GM19455 (cell line): Measurements from ENCODE around the gene PLCH1.
"Not testable (repeated sequence)": the region's sequence is repeated elsewhere in the genome, so short reads cannot be mapped to it uniquely, and the experiment has no call there.

Experiments
- ATAC-seq: cut with Tn5 transposase; IDR thresholded peaks from one replicate; pipeline ENCODE4 v1.9.1; 2021; ENCODE audit not compliant: unreplicated experiment

Gene PLCH1

DNA sequence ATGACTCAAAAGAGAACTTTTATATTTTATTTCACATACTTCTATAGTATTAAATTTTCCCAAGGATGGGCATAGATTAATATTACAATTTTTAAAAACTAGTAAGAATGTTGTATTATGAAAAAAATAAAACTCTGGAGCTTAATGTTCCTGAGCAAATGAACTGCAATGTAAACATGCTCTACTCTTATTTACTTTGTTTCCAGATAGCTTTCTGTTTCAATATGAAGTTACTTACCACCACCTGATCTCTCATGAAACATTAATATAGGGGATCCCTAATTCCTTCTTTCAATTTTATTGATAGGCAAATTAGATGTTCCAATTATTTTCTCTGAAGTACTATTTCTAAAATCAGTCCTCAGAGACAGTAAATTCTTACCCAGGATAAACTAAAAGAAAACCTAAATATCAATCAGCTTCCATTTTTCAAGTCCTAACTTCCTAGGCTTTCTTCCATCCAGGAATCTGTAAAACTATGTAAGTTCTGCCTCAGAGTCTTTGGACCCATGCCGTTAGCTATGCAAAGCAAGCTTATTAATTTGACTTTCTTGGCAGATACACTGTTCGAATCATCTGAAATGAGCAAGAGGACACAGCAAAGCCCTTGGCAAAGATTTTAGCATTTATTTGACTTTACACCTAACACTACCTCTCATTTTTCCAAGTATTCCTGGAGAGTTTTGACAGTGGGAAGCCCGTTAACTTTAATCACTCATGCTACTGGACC lies 93.2 kb downstream of the PLCH1 start:
- ATAC-seq = no peak

DNA sequence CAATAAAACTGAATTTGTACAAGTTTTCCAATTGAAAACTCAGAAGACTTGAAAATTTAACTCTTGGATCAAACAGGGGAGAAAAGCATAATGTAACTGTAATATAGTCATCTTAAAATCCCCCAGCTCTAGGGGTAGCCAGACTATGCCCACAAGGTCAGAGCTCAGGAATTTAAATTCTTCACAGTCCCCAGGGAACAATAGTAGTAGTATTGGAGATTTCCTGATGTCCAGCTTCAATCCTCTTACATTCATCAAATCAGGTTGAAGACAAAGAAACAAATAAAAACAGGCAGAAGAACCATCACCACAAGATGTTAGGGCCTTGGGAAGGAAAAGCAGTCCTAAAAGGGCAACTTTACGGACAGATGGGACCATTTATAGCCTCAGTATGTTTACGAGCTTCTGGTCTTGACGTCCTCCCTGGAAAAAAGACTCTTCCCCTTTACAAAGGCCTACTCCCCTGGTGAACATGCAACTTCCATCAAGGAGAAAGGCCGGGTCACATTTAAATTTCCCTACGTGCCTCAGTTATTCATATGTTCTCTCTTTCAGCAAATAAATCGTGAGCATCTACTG lies 96.8 kb downstream of the PLCH1 start:
- ATAC-seq = no peak

DNA sequence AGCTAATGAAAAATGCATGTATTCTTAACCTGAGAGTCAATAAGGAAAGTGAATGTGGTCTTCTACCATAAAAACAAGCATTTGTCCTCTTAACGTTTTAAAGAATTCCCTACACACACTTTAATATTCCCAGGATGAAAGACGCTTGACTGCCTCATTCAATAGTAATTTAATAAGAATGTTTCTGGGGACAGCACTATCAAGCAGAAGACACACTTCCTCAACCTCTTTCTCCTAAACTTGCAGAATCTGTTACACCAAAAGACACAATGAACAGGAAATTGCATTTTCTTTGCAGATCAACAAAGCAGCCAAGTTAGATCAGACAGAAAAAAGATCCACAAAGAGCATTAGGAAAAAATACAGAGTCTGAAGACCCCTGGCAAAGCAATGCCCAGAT lies 97.7 kb downstream of the PLCH1 start:
- no peak for ATAC-seq

DNA sequence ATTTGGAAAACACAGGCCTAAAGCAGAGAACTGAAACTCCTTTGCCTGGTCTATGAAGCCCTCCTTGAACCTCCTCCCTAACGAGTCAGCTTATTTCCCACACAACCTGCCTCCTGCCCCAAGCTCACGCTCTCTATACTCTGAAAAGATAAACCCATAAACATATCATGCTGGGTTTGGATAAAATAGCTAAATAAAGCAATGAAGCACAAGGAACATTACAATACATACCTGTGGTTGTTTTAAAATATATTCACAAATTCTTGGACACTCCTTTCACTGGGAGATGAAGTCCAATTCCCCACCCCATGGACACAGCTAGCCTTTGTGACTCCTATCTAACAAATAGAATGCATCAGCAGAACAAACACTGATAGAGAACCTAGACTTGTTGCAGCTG lies 98.2 kb downstream of the PLCH1 start:
- ATAC-seq = no peak

DNA sequence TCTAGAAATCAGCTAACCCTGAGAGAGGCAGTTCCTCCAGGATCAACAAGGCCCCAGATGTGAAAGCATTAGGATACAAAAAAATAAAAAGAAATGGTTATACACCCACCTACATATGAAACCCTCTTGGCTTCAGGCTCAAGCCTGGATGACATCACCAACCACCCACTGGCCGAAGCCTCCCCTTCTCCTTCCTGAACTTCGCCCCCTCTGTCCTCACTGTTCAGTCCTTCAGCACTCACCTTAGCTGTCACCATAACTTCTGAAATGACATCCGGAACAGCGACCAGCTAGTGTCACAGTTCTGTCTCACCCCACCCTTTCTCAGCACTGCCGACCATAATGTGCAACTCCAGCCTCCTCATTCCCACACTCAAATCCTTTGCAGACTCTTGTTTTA lies 98.7 kb downstream of the PLCH1 start:
- ATAC-seq = no peak

DNA sequence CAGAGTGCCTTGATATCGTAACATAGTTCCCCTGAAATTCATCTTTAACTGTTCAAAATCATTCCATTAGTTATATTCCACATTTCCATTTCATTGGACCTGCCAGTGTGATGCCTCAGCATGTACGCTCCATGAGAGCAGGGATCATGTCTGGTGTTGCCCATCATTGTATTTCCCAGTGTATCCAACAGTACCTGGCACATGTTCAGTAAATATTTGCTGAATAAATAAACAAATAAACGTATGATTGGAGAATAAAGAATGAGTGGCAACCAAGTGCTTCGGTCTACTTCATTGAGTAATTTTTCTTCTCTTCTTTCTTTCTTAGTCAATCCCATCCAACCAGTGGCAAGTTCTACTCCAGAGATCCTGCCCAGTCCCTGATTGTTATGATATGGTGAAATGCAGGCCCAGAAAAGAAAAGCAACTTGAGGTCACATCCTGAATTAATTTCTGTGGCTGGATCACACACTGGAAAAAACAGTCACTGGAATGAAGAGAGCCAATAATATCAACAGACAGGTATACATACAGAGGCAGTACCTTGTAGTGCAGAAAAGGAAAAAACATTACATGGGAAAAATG lies 101.2 kb downstream of the PLCH1 start:
- no peak for ATAC-seq

DNA sequence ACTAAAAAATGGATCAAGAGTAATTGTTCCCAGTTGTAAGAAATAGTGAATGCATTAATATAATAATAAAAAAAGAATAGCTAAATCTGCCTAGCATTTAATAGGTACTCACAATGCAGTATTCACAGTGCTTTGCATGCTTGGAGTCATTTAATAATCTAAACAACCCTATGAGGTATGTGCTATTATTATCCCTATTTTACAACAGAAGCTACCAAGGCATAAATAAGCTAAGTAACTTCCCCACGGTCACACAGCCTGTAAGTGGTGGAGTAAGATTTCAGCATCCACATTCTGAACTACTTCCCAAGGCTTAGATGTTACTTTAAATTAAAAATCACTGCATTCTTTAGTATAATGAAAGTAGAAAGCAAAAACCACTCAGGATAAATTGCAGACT lies 102.9 kb downstream of the PLCH1 start:
- no peak for ATAC-seq

DNA sequence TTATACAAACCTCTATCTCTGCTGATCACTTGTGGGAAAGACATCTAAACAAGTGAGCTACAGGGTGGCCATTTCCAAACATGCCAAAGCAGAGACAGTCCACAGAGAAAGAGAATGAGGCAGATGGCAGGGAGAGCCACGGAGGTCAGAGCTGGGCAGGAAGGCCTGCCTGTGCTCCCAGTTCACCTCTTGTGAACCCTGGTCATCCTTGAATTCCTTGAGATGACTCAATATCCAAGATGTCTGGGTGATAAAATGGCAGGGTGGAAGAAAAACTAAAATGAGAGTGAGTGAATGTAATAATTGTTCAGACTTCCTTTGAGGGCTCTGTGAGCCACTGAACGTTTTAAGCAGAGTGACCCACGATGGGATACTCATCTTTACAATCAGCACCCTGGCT lies 104.8 kb downstream of the PLCH1 start:
- ATAC-seq = no peak

DNA sequence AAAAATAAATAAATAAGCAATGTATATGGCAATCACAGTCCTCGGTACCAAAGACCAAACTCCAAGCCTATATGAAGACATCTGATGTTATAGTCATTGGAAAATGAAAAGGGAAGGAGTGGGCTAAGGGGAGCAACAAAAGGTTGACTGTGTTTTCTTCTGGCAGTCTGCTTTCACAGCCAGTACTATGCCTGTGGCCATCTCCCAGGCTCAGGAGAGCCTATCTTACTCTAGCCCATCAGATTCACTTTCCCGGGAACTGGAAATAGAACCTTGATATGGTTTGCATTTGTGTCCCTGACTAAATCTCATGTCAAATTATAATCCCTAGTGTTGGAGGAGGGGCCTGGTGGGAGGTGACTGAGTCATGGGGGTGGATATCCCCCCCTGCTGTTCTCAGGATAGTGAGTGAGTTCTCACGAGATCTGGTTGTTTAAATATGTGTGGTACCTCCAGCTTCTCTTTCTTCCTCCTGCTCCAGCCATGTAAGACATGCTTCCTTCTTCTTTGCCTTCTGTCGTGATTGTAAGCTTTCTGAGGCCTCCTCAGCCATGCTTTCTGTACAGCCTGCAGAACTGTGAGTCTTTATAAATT lies 105.3 kb downstream of the PLCH1 start:
- ATAC-seq = no peak

DNA sequence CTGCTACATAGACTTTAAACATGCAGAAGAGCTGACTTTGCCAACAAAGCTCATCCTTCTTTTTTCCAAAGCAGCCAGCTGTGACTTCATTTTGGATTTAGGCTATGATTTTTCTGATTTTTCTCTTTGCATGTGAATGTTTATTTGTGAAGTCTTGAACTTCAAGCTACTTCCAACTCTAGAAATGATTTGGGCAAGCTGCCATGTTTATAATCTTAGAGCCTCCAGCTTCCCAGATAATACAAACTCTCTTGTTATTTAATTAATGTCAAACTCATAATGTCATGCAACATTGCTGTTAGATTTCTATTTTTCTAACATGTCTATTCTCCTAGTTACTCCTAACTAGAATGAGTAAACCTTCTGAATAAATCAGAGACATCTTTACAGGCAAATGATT lies 106.4 kb downstream of the PLCH1 start:
- ATAC-seq = not testable (repeated sequence)

DNA sequence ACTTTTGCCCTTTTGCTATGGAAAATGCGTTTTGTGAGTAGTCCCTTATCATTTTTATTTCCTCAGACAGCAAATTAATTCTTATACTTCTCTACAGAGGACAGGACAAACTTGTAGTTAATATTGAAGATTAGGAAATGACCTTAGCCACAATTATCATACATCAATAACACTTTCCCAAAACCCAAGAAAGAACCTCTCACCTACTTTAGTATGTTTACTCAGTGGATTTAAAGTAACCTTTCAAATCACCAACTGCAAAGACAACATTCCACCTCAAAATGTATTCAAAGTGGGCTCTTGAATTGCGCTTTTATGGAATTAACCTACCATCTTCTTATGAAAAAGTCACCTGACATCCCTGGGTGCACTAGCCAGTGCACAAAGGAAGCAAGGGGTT lies 107.3 kb downstream of the PLCH1 start:
- ATAC-seq = no peak

DNA sequence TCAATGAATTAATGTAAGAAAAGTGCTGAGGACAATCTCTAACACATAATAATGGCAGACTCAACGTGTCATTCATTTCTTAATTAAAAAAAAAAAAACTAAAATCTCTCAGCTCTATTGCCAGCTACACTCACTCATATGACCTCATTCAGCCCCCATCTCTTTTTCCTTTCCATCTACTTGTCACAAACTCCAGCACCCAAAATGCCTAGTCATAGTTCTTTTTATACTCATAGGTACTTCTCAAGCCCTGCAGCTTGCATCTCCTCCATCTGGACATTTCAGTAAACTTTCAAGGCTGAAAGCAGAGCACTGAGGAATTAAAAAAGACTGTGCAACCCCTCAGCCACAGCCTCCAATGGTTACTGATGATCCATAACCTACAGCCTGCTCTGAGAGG lies 109.8 kb downstream of the PLCH1 start:
- no peak for ATAC-seq

DNA sequence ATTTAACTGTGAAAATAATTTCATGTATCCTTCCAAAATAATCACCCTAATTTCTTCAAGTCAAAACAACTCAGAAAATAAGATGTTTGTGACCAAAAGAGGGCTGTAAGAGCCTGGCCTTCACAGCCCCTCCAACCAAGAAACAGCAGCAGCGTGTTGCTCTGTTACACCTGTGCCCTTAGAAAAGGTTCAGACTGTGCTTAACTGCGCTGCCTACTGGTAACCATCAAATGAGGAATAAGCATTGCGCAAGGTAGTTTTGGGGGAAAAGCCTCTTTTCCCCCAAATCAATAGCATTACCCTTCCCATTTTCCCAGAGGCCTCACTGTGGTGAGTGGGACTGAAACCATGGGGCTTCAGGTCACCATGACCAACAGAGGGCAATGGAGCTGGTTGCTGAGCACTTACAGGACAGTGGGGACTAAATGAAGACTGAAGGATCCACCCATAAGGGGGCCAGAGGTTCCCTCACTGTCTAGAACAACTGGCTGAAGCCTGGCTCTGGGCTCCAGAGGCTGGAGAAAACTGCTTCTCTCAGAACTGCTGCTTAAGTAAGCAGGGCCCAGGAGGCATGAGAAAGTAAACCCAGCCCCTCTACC lies 110.7 kb downstream of the PLCH1 start:
- no peak for ATAC-seq

DNA sequence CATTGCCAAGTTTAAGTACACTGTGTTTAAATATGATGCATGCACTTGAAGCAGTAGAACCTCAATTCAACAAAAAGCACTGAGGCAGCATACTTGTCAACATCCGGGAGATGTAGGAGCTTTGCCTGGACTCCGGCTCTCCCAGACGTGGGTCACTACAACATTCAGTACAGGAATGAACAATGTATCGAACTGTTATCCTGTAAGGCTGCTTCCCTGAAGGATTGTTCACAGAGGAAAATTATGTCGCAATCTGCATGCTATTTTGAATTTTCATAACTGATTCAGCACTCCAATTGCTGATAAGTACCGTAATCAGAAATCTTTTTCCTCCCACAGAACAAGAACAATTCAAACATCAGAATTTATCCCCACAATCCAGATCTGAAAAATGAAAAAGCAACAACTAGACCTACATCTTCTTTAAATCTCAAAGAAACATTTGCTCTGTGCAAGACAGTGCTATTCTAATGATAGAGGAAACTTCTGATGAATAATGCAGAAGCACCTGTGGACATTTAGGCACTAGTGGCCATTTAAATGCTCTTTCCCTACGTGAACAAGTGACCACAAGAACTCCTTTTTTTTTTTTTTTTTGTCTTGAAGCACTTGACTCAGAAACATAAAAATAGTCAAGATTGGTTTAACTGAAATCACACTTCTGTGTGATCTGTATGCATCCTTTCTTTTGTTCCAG lies 113.4 kb downstream of the PLCH1 start:
- ATAC-seq = no peak

DNA sequence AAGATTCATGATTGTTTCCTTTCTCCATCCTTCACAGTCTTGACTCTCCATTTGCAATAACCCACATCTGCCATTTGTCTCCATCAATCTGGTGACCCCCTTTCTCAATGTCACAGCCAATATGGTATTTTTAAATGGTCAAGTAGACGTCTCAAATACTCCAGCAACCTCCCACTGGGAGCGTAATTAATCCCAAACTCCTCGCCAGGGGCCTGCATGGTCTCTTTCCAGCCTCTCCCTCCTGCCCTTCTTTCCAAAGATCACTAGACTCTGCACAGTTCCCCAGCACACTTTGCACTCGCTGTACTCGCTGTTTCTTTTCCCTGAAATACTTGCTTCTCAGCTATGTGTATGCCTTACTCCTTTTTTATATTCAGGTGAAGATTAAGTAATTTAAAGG lies 115.3 kb downstream of the PLCH1 start:
- no peak for ATAC-seq

DNA sequence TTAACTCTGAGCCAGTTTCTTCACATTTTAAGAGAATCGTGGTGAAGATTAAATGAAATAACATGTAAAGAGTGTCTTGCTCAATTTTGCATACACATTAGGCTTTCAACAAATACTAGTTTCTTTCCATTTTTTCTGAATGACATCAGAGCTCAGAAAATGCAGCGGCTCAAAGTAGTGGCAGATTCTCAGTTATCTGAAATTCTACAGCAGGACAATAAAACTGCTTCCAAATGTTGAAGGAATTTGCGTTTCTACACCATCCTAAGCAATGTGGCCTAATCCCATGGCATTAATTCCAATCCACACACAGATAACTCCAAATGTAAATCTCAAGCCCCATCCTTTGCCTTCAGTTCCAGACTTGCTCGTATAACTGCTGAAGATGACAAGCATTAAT lies 115.8 kb downstream of the PLCH1 start:
- no peak for ATAC-seq

DNA sequence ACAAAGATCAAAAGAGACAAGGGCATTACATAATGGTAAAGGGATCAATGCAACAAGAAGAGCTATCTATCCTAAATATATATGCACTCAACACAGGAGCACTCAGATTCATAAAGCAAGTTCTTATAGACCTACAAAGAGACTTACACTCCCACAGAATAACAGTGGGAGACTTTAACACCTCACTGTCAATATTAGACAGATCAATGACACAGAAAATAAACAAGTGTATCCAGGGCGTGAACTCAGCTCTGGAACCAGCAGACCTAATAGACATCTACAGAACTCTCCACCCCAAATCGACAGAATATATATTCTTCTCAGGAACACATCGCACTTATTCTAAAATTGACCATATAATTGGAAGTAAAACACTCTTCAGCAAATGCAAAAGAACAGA lies 122.2 kb downstream of the PLCH1 start:
- ATAC-seq = not testable (repeated sequence)

DNA sequence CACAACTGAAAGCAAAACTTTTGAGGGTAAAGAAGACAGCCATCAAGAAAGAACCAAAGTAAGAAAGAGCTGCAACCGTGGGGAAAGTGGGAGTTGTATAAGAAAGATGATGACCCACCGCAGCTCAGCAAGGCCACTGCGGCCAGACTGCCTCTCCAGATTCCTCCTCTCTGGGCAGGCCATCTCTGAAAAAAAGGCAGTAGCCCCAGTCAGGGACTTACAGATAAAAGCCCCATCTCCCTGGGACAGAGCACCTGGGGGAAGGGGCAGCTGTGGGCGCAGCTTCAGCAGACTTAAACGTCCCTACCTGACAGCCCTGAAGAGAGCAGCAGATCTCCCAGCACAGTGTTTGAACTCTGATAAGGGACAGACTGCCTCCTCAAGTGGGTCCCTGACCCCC lies 124.3 kb downstream of the PLCH1 start:
- not testable (repeated sequence) for ATAC-seq

DNA sequence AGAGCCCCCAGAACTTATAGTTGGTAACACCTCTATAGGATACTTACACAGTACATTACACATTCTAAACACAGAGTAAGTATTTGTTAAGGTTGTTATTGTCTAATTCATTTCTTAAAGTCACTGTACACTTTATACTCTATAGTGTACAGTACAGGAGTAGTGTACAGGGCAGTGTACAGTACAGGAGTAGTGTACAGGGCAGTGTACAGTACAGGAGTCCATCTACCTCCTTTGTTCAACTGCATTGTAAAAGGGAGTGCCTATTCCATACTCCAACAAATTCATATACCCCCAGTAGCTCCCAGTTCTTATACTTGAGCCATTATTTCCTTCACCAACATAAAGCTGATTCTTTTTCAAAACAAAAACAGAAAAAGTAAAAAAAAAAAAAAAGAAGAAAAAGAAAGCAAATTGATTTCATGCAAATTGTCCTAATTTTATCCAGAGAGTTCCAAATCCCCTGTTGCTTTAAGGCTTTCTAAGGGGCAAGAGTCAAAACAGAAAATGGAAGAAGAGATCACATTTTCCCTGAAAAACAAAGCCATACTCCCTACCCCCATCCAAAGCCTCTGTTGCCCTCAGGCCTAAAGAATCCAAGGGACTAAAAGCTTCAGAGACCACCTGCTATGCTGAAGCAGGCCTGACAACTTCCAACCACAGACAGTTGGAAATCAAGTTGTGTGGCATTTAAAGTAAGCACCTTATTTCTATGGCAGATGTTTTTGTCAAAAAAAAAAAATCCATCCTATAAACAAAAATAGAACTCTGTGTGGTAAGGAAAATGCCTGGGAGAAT lies 125.6 kb downstream of the PLCH1 start:
- ATAC-seq = no peak

DNA sequence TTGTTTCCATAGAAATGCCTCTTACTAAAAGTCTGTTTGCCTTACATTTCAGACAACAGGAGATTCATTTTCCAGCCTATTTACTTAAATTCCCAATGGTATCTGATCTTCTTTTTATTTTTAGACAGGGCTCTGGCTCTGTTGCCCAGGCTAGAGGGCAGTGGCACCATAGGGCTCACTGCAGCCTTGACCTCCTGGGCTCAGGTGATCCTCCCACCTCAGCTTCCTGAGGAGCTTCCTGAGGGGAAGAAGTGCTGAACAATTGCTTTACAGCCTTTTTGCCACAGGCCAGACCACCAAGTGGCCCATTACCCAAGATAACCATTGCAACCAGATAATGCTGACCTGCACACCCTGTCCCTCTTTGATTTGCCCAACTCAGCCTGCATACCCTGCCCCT lies 126.3 kb downstream of the PLCH1 start:
- ATAC-seq = no peak
